Fibroblast of lung (primary cell): ENCODE measurements around the gene DNAJC9.

Experiments used
- EZH2 ChIP-seq: IDR thresholded peaks from 2 replicates; pipeline ENCODE4 v1.5.1; 2012; ENCODE audit warnings: low read length, control low read depth, mild to moderate bottlenecking; ENCODE audit errors: missing control alignments
- TF ChIP-seq, protein P1 (sequence below), 2 donors: IDR thresholded peaks in 1 of 2; conservative IDR thresholded peaks in 1 of 2; 1 replicate in 1 of 2; 2 replicates in 1 of 2; pipeline ENCODE4 v1.5.1; 2011 to 2012; ENCODE audit warnings: low read length in 2 of 2, control low read depth in 1 of 2, inconsistent platforms in 1 of 2, low read depth in 1 of 2, mild to moderate bottlenecking in 1 of 2

DNA sequence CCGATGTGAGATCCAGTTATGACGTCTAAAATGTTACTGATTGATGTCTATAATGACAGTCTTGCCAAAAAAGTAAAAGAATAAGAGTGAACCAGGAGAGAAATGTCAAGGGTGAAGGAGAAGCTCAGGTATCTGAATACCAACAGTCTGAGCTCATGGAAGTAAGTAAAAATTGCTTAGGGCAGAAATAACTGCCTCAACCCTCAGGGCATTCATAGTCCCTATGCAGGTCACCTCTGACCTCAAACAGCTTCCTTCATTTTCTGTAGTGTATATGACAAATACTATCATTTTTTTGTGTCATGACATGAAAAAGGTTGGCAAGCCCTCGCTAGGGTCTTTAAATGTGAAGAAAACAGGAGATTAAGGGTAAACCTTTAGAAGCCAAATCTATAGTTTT is 46.4 kb upstream of the DNAJC9 start:
- TF ChIP-seq, protein P1, sequence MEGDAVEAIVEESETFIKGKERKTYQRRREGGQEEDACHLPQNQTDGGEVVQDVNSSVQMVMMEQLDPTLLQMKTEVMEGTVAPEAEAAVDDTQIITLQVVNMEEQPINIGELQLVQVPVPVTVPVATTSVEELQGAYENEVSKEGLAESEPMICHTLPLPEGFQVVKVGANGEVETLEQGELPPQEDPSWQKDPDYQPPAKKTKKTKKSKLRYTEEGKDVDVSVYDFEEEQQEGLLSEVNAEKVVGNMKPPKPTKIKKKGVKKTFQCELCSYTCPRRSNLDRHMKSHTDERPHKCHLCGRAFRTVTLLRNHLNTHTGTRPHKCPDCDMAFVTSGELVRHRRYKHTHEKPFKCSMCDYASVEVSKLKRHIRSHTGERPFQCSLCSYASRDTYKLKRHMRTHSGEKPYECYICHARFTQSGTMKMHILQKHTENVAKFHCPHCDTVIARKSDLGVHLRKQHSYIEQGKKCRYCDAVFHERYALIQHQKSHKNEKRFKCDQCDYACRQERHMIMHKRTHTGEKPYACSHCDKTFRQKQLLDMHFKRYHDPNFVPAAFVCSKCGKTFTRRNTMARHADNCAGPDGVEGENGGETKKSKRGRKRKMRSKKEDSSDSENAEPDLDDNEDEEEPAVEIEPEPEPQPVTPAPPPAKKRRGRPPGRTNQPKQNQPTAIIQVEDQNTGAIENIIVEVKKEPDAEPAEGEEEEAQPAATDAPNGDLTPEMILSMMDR (conservative IDR thresholded peaks at IDR 0.05 in 1 of 2, IDR thresholded peaks at IDR 0.05 in 1 of 2; ENCODE audit: low read depth in 1 of 2, low read length in 2 of 2): no peak
- no peak for TF ChIP-seq EZH2
